ENCODE measurements around the gene KCNE3. TPM values are rescaled to one million over a fixed set of nuclear protein-coding genes. Genes with fewer than 3 reads are reported as not detected.

Gene KCNE3
- total RNA-seq, 1 experiment from 2014 or later, result 106 TPM

- no peaks in the 10 kb centered on the region for H3K27me3 ChIP-seq (replicated peaks; ENCODE audit: insufficient read depth, low read depth, low read length, poor library complexity)
- no peak for TF ChIP-seq CTCF (conservative IDR thresholded peaks at IDR 0.05; ENCODE audit: low read depth, low read length)
- TF ChIP-seq EZH2 (IDR thresholded peaks at IDR 0.05; ENCODE audit: borderline replicate concordance, low read depth, low read length, poor library complexity, severe bottlenecking), result no peak
- no peaks in the 10 kb centered on the region for H3K36me3 ChIP-seq (ENCODE audit: insufficient read depth, low read length, poor library complexity, severe bottlenecking)
- no TSS peak for BruUV-seq (replicated peaks)
- no peak overlapping the region for H3K4me3 ChIP-seq (ENCODE audit: low read depth, low read length, poor library complexity, severe bottlenecking)
- no peak for DNase-seq (ENCODE audit: low spot score)
- no peak overlapping the region for H3K27ac ChIP-seq (ENCODE audit: low read depth, low read length, poor library complexity, severe bottlenecking)
- peaks cover 13% of the 10 kb centered on the region for H3K4me1 ChIP-seq (ENCODE audit: insufficient read depth, low read length, poor library complexity, severe bottlenecking)
- ChIA-PET CTCF (interaction anchor here (0.5 to 5.1 kb wide), 12 partner anchors 13 to 289 kb away, joined by 3 to 91 read pairs (median 4); partner anchors contain the start of genes C2CD3 and PPME1), POLR2A (ENCODE audit: low non-redundant PET) (interaction anchor here (0.7 kb wide), 1 partner anchor 12 kb away, joined by 9 read pairs; no protein-coding TSS in a partner anchor)
- no peaks in the 10 kb centered on the region for H3K9me3 ChIP-seq (ENCODE audit: low read depth, low read length, poor library complexity, severe bottlenecking)
- intact Hi-C loops (cut with micrococcal nuclease; ENCODE audit: unreplicated experiment), result loop anchor here (5.0 kb wide), 1 partner anchor 488 kb away; no protein-coding TSS in a partner anchor
These were observed 17.0 kb downstream of the KCNE3 start for GRCh38 chr11:74450318-74450717.

- Histone ChIP-seq H3K36me3 (ENCODE audit: insufficient read depth, low read length, poor library complexity, severe bottlenecking) (no peaks in the 10 kb centered on the region), H3K9me3 (ENCODE audit: low read depth, low read length, poor library complexity, severe bottlenecking) (no peaks in the 10 kb centered on the region), H3K27ac (ENCODE audit: low read depth, low read length, poor library complexity, severe bottlenecking) (no peak overlapping the region), H3K27me3 (replicated peaks; ENCODE audit: insufficient read depth, low read depth, low read length, poor library complexity) (no peaks in the 10 kb centered on the region), H3K4me3 (ENCODE audit: low read depth, low read length, poor library complexity, severe bottlenecking) (no peak overlapping the region), H3K4me1 (ENCODE audit: insufficient read depth, low read length, poor library complexity, severe bottlenecking) (peaks cover 18% of the 10 kb centered on the region)
- intact Hi-C loops (cut with micrococcal nuclease; ENCODE audit: unreplicated experiment), result loop anchor here (1.0 to 5.0 kb wide), 4 partner anchors 61 to 477 kb away; no protein-coding TSS in a partner anchor
- ChIA-PET CTCF (interaction anchor here (0.5 to 5.1 kb wide), 20 partner anchors 11 to 486 kb away, joined by 3 to 91 read pairs (median 4); partner anchors contain the start of genes C2CD3 and PPME1), POLR2A (ENCODE audit: low non-redundant PET) (interaction anchor here (0.7 kb wide), 1 partner anchor 11 kb away, joined by 9 read pairs; no protein-coding TSS in a partner anchor)
- BruUV-seq (replicated peaks), result no TSS peak
- peak; percentile 96 for DNase-seq (ENCODE audit: low spot score)
- TF ChIP-seq CTCF (conservative IDR thresholded peaks at IDR 0.05; ENCODE audit: low read depth, low read length) (peak; percentile 89), EZH2 (IDR thresholded peaks at IDR 0.05; ENCODE audit: borderline replicate concordance, low read depth, low read length, poor library complexity, severe bottlenecking) (no peak)
These were observed 17.9 kb downstream of the KCNE3 start for GRCh38 chr11:74449369-74449931.

GRCh38 chr11:74447720-74448119 is 19.6 kb downstream of the KCNE3 start:
- CTCF ChIA-PET, result interaction anchor here (1.2 kb wide), 1 partner anchor 123 kb away, joined by 6 read pairs; no protein-coding TSS in a partner anchor
- POLR2A ChIA-PET (ENCODE audit: low non-redundant PET), result no interaction called here
- no peaks in the 10 kb centered on the region for H3K36me3 ChIP-seq (ENCODE audit: insufficient read depth, low read length, poor library complexity, severe bottlenecking)
- DNase-seq (ENCODE audit: low spot score), result no peak
- H3K4me1 ChIP-seq (ENCODE audit: insufficient read depth, low read length, poor library complexity, severe bottlenecking), result peaks cover 35% of the 10 kb centered on the region
- intact Hi-C loops (cut with micrococcal nuclease; ENCODE audit: unreplicated experiment), result loop anchor here (2.0 to 5.0 kb wide), 2 partner anchors 59 to 475 kb away; no protein-coding TSS in a partner anchor
- no peaks in the 10 kb centered on the region for H3K9me3 ChIP-seq (ENCODE audit: low read depth, low read length, poor library complexity, severe bottlenecking)
- no peak overlapping the region for H3K4me3 ChIP-seq (ENCODE audit: low read depth, low read length, poor library complexity, severe bottlenecking)
- BruUV-seq (replicated peaks), result no TSS peak
- H3K27ac ChIP-seq (ENCODE audit: low read depth, low read length, poor library complexity, severe bottlenecking), result no peak overlapping the region
- TF ChIP-seq CTCF (conservative IDR thresholded peaks at IDR 0.05; ENCODE audit: low read depth, low read length) (no peak), EZH2 (IDR thresholded peaks at IDR 0.05; ENCODE audit: borderline replicate concordance, low read depth, low read length, poor library complexity, severe bottlenecking) (no peak)
- H3K27me3 ChIP-seq (replicated peaks; ENCODE audit: insufficient read depth, low read depth, low read length, poor library complexity), result no peaks in the 10 kb centered on the region
